IPS DF 4.7 (cell line): ENCODE data around the gene C4BPB.

ENCODE experiments used
- DNase-seq: peaks from one replicate; pipeline ENCODE4 v3.0.0-alpha.2; 2013; ENCODE audit warnings: low spot score; ENCODE audit errors: extremely low read depth

The C4BPB gene

GRCh38 chr1:207084701-207085180, 3.9 kb upstream of the C4BPB start:
- DNase-seq: peak; percentile 80

GRCh38 chr1:207085887-207086286, 2.8 kb upstream of the C4BPB start:
- DNase-seq: no peak

- DNase-seq: no peak
Observed at GRCh38 chr1:207088161-207088560, 499 bp upstream of the C4BPB start.

- DNase-seq: no peak
Observed at GRCh38 chr1:207089627-207090355, 1.1 kb downstream of the C4BPB start.

DNA sequence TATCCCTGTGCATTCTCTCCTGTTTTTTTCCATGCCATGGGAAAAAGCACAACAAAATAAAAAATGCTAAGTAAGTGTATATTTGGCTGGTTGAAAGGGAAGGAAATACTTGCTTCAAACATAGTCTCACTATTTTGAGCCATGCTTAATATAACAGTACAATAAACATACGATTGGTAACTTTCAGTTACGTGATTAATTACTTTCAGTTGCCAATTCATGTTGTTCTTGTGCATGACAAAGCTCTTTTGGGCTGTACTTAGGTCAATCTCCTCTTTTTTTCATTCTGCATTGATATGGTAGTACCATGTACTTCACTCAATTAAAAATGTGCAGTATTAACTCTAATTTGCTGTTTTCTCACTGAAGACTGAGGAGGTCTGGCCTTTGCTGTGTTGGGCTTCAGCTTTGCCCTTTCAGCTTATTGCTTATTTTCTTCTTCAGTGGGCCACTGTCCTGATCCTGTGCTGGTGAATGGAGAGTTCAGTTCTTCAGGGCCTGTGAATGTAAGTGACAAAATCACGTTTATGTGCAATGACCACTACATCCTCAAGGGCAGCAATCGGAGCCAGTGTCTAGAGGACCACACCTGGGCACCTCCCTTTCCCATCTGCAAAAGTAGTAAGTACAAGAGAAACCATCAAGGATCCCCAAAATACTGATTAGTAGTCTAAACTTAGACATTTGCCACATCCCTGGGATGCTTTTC, 2.7 kb downstream of the C4BPB start:
- no peak for DNase-seq

- no peak for DNase-seq
Observed at GRCh38 chr1:207093944-207094343, 5.3 kb downstream of the C4BPB start.

- DNase-seq: no peak
Observed at GRCh38 chr1:207097871-207098324, 9.2 kb downstream of the C4BPB start.

- no peak for DNase-seq
Observed at GRCh38 chr1:207101720-207102119, 13.1 kb downstream of the C4BPB start.

DNA sequence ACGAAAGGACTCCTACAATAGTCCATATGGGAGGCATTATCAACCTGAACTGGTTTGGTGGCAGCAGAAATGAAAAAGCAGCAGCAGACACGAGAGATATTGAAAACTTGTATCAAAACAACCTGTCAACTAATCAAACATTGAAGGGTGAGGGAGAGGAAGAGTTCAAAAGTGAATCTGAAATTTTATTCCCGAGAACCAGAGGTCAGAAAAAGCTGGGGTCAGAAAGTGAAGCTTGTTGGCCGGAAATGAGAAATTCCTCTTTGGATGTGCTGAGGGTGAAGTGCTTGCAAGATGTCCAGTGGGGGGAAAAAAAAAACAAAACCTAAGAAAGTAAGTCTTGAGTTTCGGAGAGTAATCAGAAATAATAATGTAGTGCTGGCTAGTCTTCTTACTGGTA, 13.5 kb downstream of the C4BPB start:
- no peak for DNase-seq

DNA sequence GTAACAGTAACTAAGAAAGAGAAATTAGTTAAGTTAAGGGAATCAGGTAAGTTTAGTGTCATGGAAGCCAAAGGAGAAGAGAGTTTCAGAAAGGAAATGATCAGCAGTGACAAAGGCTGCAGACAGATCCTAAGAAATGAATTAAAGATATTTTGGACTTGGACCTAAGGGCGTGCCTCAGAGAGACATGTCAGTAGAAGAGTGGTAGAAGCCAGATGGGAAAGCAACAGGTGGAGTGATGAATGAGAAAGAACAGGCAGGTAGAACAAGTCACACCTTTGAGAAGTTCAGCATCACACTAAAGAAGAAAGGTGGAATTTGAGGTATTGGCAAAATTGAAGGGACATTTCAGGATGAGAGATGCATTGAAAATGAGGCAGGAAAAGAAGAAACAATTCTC, 14.0 kb downstream of the C4BPB start:
- no peak for DNase-seq

GRCh38 chr1:207103892-207104373, 15.3 kb downstream of the C4BPB start, which contains the start of gene C4BPA:
Gene C4BPA, plus strand, starts transcription at chr1:207104233. Its CDS starts 8,793 bp downstream, at chr1:207113026.
- DNase-seq: no peak

GRCh38 chr1:207109004-207109403, 20.3 kb downstream of the C4BPB start:
- DNase-seq: no peak

GRCh38 chr1:207112616-207113296, 24.1 kb downstream of the C4BPB start:
- DNase-seq: no peak

DNA sequence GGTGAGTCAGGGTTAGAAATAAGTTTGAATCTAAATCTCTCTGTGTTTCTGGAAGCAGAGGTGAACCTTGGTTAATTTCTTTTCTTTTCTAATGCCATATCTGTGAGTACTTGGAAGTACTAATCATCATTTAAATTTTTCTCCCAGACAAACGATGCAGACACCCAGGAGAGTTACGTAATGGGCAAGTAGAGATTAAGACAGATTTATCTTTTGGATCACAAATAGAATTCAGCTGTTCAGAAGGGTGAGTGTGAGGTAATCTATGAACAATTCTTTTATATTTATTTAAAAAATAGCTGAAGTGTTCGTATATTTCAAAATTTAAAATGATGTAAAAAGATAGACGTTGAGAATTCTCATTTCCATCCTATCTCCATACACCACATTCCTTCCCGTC, 26.6 kb downstream of the C4BPB start:
- DNase-seq: no peak

- no peak for DNase-seq
Observed at GRCh38 chr1:207124389-207124788, 35.7 kb downstream of the C4BPB start.

- DNase-seq: no peak
Observed at GRCh38 chr1:207128336-207128921, 39.8 kb downstream of the C4BPB start.

GRCh38 chr1:207129053-207129452, 40.4 kb downstream of the C4BPB start:
- DNase-seq: no peak

DNA sequence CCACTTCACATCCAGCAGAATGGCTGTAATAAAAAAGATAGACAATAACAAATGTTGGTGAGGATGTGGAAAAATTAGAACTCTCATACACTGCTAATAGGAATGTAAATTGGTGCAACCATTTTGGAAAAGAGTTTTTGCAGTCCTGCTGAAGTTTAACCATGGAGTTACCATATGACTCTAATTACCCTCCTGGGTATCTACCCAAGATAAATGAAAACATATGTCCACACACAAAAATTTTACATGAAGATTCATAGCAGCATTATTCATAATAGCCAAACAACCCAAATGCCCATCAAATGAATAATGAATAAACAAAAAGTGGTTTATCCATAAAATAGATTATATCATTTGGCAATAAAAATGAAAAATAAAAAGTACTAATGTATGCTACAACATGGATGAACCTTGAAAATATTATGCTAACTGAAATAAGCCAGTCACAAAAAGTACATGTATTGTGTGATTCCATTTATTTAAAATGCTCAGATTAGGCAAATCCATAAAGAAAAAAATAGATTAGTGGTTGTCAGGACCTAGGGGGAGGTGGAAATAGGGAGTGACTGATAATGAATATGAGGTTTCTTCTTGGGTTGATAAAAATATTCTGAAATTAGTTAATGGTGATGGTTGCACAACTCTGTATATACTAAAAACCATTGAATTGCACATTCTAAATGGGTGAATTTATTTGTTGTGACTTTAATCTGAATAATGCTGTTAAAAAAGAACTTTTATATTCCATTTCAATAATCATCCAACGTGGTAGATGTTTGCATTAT, 41.8 kb downstream of the C4BPB start:
- no peak for DNase-seq

DNA sequence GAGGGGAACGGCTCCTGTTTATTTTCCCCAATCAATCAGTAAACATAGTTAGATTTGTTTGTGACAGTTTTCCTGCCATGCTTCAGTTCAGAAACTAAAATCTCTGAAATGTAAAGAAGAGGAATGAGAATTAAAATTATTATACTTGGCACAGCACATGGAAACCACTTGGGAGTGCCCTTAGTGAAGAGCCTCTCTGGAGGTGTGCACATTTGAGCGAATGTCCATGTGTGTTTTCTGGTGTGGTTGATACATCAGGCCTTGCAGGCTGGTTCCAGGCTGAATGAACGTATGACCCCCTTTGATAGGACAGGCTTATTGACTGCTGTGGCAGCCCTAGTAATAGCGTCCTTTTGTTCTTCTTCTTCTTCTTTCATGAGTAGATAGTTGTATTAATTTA, 42.5 kb downstream of the C4BPB start:
- no peak for DNase-seq

- DNase-seq: no peak
Observed at GRCh38 chr1:207134581-207134980, 45.9 kb downstream of the C4BPB start.

DNA sequence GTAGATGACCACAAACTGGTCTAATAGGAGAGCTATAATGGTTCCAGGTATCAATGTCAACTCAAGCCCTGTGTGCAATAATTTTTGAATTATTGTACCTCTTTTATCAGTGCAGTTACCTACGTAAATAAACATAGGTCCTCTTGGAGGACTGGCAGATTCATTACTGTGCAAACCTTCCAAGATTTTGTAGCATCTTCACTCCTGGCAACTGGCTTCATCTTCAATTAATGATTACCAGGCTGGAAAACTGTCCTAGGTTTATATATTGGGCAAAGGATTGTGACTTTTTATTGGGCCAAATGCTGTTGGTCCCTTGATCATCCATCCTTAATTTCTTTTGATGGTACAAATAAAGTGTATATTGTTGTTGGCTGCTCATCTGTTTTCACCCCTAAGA, 51.0 kb downstream of the C4BPB start:
- DNase-seq: no peak
